Measurements from ENCODE around the gene NDUFV1.

DNA sequence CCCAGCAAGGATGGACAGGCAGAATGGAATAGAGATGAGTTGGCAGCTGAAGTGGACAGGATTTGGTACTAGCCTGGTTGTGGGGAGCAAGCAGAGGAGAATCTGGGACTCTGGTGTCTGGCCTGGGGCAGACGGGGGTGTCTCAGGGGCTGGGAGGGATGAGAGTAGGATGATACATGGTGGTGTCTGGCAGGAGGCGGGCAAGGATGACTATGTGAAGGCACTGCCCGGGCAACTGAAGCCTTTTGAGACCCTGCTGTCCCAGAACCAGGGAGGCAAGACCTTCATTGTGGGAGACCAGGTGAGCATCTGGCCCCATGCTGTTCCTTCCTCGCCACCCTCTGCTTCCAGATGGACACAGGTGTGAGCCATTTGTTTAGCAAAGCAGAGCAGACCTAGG lies 20.8 kb upstream of the NDUFV1 start:
- no peak for TF ChIP-seq POLR2A (IDR thresholded peaks at IDR 0.05; ENCODE audit: low read length)
- TF ChIP-seq GATA1 (IDR thresholded peaks at IDR 0.05; ENCODE audit: low read depth, low read length), result no peak
